PFSK-1 (cell line): ENCODE measurements around the gene ATG16L2.

Source experiments
- POLR2AphosphoS5 ChIP-seq: IDR thresholded peaks from 2 replicates; pipeline ENCODE4 v1.6.1; 2012; ENCODE audit warnings: low read depth, mild to moderate bottlenecking, control low read depth, low read length, moderate library complexity
- SIN3A ChIP-seq: IDR thresholded peaks from 2 replicates; pipeline ENCODE4 v1.6.1; 2012; ENCODE audit warnings: mild to moderate bottlenecking, low read length, moderate library complexity, borderline replicate concordance; ENCODE audit not compliant: insufficient read depth
- TAF1 ChIP-seq: IDR thresholded peaks from 2 replicates; pipeline ENCODE4 v1.6.1; 2012; ENCODE audit warnings: low read length, control low read depth, borderline replicate concordance; ENCODE audit not compliant: insufficient read depth

DNA sequence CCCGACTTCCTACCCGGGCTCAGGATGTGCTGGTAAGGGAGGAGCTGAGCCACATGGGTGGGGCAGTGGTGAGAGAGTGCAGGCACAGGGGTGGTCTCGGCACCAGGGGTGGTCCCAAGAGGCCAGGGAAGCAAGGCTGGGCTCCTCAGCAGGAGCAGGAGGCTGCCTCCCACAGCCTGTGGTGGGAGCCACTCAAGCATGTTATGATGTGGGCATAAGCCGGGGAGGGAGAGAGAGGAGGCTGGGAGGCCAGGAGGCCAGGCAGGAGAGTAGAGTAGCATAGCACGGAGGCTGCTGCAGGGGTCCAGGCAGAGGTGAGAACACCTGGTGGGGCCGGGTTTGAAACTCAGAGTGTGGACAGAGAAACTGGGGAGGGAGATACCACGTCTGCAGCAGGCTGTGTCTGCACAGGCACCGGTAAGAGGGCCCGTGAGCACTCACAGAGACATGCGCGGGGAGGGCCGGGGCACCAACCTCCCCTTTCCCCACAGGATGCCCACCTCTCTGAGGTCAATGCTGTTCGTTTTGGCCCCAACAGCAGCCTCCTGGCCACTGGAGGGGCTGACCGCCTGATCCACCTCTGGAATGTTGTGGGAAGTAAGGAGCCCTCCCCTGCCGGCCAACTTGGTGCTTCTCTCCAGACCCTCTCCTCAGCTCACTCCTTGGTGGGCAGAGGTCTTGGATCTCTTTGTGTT lies 10.7 kb downstream of the ATG16L2 start:
- no peak for TF ChIP-seq POLR2AphosphoS5
- no peak for TF ChIP-seq SIN3A
- no peak for TF ChIP-seq TAF1
